HG02852 (cell line): Measurements from ENCODE around the gene C16orf96.
A peak's percentile ranks its signal among the peaks of the same experiment; 100 is the strongest.

ENCODE experiments used
- ATAC-seq: cut with Tn5 transposase; IDR thresholded peaks from one replicate; pipeline ENCODE4 v1.9.1; 2021; ENCODE audit warnings: mild to moderate bottlenecking, moderate library complexity; ENCODE audit not compliant: unreplicated experiment

The C16orf96 gene

DNA sequence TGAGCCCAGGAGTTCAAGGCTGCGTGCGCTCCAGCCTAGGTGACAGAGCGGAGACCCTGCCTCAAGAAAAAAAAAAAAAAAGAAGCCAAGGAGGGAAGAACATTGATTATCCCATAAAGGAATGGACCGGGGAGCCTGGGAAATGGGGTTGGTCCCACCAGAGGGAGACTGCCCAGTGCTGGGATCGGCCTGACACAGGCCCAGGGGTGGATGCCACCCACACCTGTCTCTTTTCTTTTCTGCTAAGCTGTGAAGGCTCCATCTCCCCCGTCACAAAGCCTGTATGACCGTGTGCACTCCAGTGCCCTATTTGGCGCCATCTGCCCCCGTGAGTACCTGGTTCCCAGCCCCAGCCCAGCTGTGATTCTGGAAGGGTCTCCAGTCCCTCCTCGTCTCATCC lies 42.9 kb downstream of the C16orf96 start:
- no peak for ATAC-seq

GRCh38 chr16:4599545-4599944 lies 43.4 kb downstream of the C16orf96 start:
- ATAC-seq: no peak

DNA sequence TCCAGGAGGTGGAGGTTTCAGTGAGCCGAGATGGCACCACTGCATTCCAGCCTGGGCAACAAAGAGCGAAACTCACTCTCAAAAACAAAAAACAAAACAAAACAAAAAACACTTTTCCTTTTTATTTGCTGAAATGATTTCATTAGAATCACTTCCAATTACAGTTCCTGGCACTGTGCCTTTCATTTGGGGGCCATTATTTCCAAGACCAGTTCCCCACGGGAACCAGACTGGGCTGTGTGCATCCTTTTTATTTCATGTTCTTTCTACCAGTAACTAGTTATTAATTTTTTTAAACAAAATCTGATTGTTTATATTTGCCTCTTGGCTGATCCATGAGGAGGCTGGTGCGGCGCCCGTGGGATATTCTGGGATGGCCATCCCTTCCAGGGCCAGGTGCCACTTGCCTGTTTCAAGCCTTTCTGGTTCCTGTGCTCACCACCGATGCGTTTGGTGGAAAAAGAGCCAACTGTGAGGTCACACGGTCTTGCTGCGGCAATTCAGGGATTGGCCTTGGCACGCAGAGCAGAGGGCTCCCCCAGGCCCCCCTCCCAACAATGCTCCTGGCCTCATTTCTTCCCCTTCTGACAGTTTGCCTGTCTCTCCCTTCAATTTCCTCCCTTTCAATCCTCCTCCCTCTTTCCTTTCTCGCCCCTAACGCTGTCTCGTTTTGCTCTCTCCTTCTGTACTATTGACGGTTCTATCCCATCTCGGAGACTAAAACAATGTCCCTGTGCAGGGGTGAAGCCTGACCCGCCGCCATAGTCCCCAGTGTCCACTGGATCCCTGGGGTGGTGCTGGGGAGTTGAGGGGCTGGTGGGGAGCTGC lies 45.1 kb downstream of the C16orf96 start:
- no peak for ATAC-seq

GRCh38 chr16:4601864-4602186 lies 45.7 kb downstream of the C16orf96 start:
- no peak for ATAC-seq

- no peak for ATAC-seq
These were observed 46.2 kb downstream of the C16orf96 start for GRCh38 chr16:4602331-4602730.

DNA sequence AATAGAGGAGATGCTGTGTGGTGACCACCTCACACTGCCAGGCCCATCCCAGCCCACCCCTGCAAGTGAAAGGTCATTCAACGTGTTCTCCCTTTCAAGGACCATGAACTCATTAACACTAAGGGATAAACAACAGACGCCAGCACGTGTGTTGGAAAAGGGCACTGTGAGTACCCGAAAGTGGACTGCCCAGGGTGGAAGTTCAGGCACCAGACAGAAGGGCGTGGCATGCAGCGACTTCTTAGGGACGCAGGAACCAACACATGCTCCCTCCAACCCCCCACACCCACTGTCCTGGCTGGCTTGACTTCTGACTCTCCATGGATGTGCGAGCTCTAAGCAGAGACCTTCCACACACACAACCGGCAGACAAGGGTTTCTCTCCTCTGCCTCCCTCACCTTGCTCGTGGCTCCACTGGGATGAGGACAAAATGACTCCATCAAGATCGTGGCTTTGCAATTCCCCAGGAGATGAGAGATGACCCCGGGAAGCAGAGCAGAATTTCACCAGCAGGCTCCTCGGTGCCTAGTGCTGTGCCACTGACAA lies 47.6 kb downstream of the C16orf96 start:
- no peak for ATAC-seq

DNA sequence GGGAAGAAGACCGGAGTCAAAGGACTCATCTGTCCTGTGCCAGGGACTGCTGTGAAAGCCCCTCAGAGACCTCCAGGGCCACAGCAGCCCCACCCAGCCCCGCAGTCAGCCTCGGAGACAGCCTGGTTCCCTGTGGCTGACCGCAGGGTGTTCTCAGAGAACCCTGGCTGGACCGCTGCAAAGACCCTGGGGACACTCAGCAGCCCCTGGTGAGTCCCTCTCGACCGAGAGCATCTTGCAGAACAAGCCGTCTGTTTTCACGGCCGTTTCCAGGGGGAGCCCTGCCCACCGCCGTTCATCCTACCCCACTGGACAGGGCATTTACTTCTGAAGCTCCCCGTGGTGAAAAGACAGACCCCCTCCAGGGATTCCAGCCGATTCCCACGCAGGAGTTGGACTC lies 48.3 kb downstream of the C16orf96 start:
- no peak for ATAC-seq

GRCh38 chr16:4606354-4606753 lies 50.2 kb downstream of the C16orf96 start:
- no peak for ATAC-seq

- no peak for ATAC-seq
These were observed 51.9 kb downstream of the C16orf96 start for GRCh38 chr16:4607841-4608703.

DNA sequence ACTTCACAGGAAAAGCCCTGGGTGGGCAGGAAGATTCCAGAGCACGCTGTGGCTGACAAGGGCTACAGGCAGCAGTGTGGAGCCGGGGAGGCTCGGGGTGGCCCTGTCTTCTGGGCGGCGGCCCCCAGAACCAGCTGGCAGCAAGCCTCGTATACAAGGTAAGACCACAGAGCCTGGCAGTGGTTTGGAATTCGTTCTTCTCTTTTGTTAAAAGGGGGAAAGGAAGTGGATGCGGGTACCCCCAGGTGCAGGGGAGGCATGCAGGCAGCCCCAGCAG lies 52.5 kb downstream of the C16orf96 start:
- ATAC-seq: no peak

DNA sequence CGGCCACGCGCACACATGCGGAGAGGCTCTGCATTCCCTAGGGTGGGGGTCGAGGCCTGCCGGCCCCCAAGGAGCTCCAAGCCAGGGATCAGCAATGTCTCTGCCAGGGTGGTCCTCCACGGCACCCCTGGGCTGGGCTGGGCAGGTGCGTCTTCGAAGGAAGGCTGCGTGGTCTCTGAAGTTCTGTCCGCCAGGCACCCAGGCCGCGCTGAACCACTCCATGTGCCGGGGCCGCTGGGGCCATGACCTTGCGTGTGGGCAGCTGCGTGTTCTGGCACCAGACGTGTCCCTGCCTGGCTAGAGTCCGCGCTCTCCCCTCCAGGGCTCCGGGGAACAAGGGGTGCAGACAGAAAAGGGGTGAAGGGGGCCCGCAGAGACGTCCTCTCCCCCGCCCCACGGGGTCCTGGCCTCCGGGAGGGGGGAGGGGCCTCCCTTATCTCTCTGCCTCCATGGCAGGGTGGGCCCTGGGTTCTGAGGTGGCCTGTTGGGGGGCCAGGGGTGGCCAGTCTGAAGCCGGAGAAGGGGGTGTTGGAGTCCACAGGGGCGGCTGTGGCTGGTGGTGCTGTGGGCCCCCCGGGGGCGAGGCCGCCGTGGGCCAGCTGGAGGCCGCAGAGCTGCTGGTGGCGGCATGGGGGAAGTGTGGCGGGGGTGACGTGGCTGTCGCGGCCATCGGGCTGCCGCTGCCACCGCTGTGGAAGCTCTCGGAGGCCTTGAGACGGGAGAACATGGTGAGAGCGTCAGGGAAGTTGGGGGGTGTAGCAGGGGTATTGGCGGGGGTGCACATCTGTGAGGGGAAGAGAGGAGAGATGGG lies 53.3 kb downstream of the C16orf96 start:
- ATAC-seq: no peak

- ATAC-seq: no peak
These were observed 54.2 kb downstream of the C16orf96 start for GRCh38 chr16:4610011-4611005.

DNA sequence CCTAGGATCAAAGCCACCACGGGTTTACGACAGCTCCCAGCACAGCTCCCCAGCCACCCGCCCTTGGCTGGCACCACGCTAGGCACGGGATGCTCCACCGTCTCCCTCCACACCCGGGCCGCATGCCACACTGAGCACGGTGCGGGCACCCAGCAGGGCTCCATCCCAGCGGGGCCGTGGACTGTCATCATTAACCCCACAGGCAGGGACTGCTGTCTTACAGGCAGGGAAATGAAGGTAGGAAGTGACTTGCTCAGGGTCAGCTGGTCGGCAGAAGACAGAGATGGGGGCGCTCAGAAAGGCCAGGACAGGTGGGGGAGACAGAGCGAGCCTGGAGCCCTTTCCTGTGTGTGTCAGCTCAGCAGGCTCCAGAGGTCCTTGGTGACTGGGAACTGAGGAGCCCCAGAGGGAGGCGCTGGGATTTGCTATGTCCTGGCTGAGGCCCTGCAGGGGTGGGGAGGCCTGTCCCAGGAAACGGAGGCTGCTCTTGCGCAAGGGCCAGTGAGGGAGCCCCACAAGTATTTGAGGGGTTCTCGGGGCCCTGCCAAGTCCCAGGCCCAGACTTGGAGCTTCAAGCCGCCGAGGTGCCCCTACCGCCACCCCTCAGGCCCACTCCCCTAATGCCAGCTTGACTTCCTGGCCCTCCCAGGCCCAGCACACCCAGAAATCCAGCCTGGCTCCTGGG lies 55.3 kb downstream of the C16orf96 start:
- no peak for ATAC-seq

- no peak for ATAC-seq
These were observed 56.4 kb downstream of the C16orf96 start for GRCh38 chr16:4612474-4612931.

DNA sequence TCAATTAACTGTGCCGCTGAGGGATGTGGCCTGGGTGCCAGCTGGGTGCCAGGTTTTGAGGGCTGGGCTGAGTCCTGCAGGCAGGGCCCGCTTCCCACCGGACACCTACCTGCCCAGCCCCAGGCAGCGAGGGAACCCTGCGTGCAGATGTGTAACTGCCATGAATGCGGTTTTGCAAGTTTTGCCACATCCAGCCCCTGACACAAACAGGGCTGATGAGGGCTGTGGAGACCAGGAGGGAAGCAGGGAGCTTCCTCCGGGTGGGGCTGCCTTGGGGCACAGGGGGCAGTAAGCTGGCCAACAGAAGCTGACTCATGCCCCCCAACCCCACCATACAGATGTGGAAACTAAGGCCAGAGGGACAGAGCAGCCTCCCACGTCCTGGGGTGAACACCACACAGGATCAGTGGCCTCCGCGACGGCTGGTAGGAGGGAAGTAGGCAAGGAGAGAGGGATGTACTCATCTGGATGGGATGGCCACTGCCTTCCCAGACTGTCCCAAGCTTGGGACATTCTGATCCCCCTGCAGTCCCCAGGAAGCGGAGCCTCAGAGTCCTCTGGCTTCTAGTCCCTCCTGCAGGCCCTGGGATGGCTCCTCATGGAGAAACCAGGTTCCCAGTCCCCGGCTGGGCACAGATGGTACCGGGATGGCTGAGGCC lies 57.0 kb downstream of the C16orf96 start:
- no peak for ATAC-seq

- ATAC-seq: no peak
These were observed 57.8 kb downstream of the C16orf96 start for GRCh38 chr16:4613636-4614570.

- peak; percentile 58 for ATAC-seq
These were observed 58.6 kb downstream of the C16orf96 start, which contains the start of gene UBALD1 for GRCh38 chr16:4614571-4615383. Gene UBALD1 (minus strand): TSS chr16:4614888. CDS start chr16:4614797, 91 bp downstream.
